Stimulated activated naive CD8-positive, alpha-beta T cell treated with anti-CD3 and anti-CD28 coated beads, Interleukin-15, amount 100 ng/mL, for 72 hours (primary cell): ENCODE measurements around the gene SLC6A20.

Source experiments
- ATAC-seq: fragments of 150-1000 bp; cut with Tn5 transposase; 2 replicates; pipeline ENCODE4 v1.10.0; 2021; ENCODE audit warnings: mild to moderate bottlenecking, moderate library complexity
- DNase-seq, 2 donors: peaks; one replicate each; pipeline ENCODE4 v3.0.0; 2021 to 2022
- H3K27ac Mint-ChIP-seq, 2 donors: one replicate each; pipeline ENCODE4 v1.8.0; 2022; ENCODE audit warnings: mild to moderate bottlenecking in 2 of 2, mixed read lengths in 2 of 2, moderate library complexity in 2 of 2
- H3K27me3 Mint-ChIP-seq: one replicate; pipeline ENCODE4 v1.8.0; 2022; ENCODE audit warnings: mixed read lengths
- H3K4me1 Mint-ChIP-seq: one replicate; pipeline ENCODE4 v1.8.0; 2022; ENCODE audit warnings: mild to moderate bottlenecking, mixed read lengths
- H3K4me3 Mint-ChIP-seq, 2 donors: one replicate each; pipeline ENCODE4 v1.8.0; 2022; ENCODE audit warnings: mild to moderate bottlenecking in 2 of 2, mixed read lengths in 2 of 2, moderate library complexity in 1 of 2
- H3K9me3 Mint-ChIP-seq, 2 donors: one replicate each; pipeline ENCODE4 v1.8.0; 2022; ENCODE audit warnings: mixed read lengths in 2 of 2

SLC6A20 gene

GRCh38 chr3:45741742-45742460 is 54.4 kb downstream of the SLC6A20 start:
- DNase-seq (no peak), ATAC-seq (no peak)
- peaks cover 31% of the 10 kb centered on the region for H3K4me1 Mint-ChIP-seq
- H3K27ac Mint-ChIP-seq = peak overlapping the region in 1 of 2 donors; percentile 41
- H3K4me3 Mint-ChIP-seq = no peak overlapping the region
- no peaks in the 10 kb centered on the region for H3K27me3 Mint-ChIP-seq
- no peaks in the 10 kb centered on the region for H3K9me3 Mint-ChIP-seq

GRCh38 chr3:45741247-45741646 is 55.1 kb downstream of the SLC6A20 start:
- Mint-ChIP-seq H3K4me3 (no peak overlapping the region), H3K27ac (peak overlapping the region; percentile 7 to 64)

DNA sequence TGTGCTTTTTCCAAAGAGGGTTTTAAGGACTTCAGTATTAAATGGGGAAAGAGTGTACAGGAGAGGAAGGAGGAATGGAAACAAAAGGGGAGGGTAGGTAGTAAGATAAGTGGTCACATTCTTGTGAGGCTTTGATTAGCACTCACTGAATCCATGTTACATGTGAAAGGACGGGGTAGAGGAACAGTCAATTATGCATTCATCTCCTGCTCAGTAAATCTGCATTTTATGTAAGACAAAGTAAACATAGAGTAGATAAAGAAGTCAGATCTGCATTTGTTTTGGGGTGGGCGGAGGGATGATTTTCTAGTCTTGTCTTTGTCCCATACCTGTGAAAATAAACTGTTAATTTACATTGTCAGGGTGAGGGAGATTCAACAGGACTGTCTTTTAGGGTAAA is 56.3 kb downstream of the SLC6A20 start:
- Mint-ChIP-seq H3K4me3 (no peak overlapping the region), H3K9me3 (no peaks in the 10 kb centered on the region), H3K4me1 (peaks cover 34% of the 10 kb centered on the region), H3K27ac (peak overlapping the region in 1 of 2 donors; percentile 67), H3K27me3 (no peaks in the 10 kb centered on the region)
- ATAC-seq (no peak), DNase-seq (no peak)

More at GRCh38 chr3:45741247-45741646, 55.1 kb downstream of the SLC6A20 start:
- Mint-ChIP-seq H3K4me1 (peaks cover 34% of the 10 kb centered on the region), H3K27me3 (no peaks in the 10 kb centered on the region), H3K9me3 (no peaks in the 10 kb centered on the region)
- no peak for DNase-seq
- no peak for ATAC-seq

- Mint-ChIP-seq H3K27me3 (no peaks in the 10 kb centered on the region), H3K4me1 (peaks cover 34% of the 10 kb centered on the region), H3K27ac (no peak overlapping the region), H3K4me3 (no peak overlapping the region), H3K9me3 (no peaks in the 10 kb centered on the region)
- ATAC-seq = no peak
- no peak for DNase-seq
These were observed 59.1 kb downstream of the SLC6A20 start for GRCh38 chr3:45737234-45737633.

- peak; percentile 69 for ATAC-seq
- H3K4me3 Mint-ChIP-seq = no peak overlapping the region
- H3K27me3 Mint-ChIP-seq = no peaks in the 10 kb centered on the region
- peak in 1 of 2 donors; percentile 19 for DNase-seq
- no peaks in the 10 kb centered on the region for H3K9me3 Mint-ChIP-seq
- H3K4me1 Mint-ChIP-seq = peaks cover 33% of the 10 kb centered on the region
- no peak overlapping the region for H3K27ac Mint-ChIP-seq
These were observed 59.6 kb downstream of the SLC6A20 start for GRCh38 chr3:45736707-45737106.

DNA sequence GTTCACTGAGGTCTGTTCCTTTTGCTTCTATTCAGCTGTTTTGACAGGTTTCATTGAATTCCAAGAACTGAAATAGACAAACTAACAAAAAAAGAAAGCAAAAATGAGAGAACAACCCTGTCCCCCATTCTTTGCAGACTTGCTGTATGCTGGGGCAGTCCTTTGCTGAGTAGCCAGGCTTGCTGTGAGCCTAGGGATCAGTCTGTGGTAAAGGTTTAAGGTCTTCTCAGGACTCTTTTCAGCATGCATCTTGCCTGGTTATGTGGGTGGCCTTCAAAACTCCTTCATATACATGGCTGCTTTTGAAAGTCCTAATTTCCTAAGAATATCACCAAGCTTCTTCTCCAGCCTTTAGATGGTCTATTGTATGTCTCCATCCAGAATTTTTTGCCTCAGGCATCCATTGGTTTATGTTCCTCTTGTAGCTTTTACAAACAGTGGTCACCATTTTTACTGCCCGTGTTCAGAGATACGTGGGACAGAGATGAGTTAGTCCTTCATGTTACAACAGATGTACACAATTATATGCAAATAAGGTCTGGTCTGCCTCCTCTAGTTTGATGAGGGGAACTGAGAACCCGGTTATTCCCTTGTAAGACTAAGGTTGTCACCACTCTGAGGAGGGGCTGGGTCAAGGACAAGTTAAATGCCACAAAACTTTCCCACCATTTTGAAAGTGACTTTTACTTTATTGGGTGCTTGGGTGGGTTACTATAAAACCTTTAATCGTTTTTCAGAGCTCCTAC is 65.8 kb downstream of the SLC6A20 start:
- ATAC-seq = no peak
- H3K9me3 Mint-ChIP-seq = no peaks in the 10 kb centered on the region
- H3K27ac Mint-ChIP-seq = no peak overlapping the region
- H3K27me3 Mint-ChIP-seq = no peaks in the 10 kb centered on the region
- peaks cover 25% of the 10 kb centered on the region for H3K4me1 Mint-ChIP-seq
- H3K4me3 Mint-ChIP-seq = no peak overlapping the region
- no peak for DNase-seq

DNA sequence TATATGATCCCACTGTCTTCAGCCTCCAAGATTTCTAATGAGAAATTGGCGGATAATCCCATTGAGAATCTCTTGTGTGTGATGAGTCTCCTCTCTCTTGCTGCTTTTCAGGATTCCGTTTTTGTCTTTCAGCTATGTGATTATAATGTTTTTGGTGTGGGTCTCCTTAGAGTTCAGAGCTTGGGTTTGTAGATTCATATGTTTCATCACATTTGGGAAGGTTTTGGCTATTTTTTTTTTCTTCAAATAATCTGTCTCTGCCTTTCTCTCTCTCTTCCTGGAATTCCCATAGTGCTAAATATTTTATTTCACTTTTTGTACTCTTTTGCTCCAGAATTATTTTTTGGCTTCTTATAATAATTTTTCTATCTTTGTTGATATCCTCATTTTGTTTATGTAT is 66.7 kb downstream of the SLC6A20 start:
- ATAC-seq = no peak
- peaks cover 34% of the 10 kb centered on the region for H3K4me1 Mint-ChIP-seq

DNA sequence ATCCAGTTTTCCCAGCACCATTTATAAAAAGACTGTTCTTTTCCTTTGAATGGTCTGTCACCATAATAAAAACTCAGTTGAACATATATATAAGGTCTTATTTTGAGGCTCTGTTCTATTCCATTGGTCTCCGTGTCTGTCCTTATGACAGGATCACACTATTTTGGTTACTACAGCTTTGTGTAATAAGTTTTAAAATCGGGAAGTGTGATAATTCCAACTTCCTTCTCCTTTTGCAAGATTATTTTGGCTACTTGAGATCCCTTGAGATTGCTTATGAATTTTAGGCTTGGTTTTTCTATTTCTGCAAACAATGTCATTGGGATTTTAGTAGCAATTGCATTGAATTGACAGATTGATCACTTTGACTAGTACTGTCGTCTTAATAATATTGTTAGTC is 71.4 kb downstream of the SLC6A20 start:
- Mint-ChIP-seq H3K4me1 (peaks cover 40% of the 10 kb centered on the region), H3K27me3 (no peaks in the 10 kb centered on the region), H3K9me3 (no peaks in the 10 kb centered on the region), H3K4me3 (no peak overlapping the region), H3K27ac (no peak overlapping the region)
- DNase-seq (no peak), ATAC-seq (no peak)

More for the DNA sequence above, 66.7 kb downstream of the SLC6A20 start:
- Mint-ChIP-seq H3K27me3 (no peaks in the 10 kb centered on the region), H3K27ac (no peak overlapping the region), H3K9me3 (no peaks in the 10 kb centered on the region), H3K4me3 (no peak overlapping the region)
- no peak for DNase-seq

DNA sequence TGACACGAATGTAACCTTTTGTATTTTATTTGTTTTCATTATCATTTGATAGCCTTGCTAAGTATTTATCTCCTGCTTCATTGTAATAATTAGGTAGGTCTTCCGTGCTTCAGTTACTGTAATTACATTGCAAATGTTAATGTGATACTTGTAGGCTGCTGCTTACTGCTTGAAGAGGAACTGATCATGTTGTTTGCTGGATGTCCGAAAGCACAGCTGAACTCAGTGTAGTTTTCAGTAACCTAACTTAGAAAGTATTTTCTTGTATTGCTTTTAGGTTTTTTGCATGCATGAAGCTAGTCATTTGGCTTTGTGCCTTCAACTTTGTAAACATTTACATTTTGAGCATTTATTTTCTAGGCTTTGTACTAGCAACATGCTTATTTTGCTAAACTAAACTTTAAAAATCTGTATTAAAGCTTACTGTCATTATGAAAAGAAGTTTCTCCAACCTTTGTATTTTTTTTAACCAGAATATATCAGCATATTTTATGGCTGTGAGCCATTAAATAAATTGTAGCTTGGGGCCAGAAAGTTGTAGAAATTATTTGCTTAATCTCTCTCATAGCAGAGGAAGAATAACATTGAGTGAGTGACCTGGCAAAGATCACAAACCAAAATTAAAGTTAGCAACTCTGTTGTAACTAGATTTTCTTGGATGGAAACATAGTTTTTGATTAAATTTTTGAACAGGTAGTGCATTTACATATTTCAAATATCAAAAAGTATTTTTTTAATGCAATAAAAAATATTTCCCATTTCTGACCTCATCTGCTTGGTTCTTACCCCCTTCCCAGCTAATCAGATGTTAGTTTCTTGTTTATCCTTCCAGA is 76.5 kb downstream of the SLC6A20 start:
- ATAC-seq (no peak), DNase-seq (no peak)
- Mint-ChIP-seq H3K4me3 (no peak overlapping the region), H3K27me3 (no peaks in the 10 kb centered on the region), H3K9me3 (no peaks in the 10 kb centered on the region), H3K4me1 (peaks cover 40% of the 10 kb centered on the region), H3K27ac (no peak overlapping the region)

DNA sequence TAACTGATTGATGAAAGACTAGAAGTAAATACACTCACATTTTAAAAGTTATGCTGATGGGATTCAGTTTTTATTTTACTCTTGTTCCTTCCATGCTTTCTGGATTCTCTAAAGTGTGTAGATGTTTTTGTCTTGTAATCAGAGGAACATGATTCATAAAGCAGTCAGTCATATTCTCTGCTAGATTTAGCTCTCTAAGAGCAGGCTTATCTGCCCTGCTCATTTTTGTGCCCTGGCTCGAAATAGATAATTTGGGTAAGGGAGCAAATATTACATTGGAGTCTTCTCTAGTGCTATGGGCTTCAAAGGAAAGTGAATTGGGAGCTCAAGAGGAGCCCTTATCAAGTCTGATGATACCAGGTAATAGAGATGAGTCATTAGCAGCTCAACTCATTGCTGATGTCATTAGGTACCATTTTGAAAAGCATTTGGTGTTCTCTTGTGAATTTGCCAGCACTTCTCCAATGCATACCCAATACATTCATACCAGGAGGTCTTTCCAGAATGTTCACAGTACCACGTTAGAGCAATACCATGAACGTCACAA is 79.5 kb downstream of the SLC6A20 start:
- DNase-seq = no peak
- no peaks in the 10 kb centered on the region for H3K27me3 Mint-ChIP-seq
- H3K9me3 Mint-ChIP-seq = no peaks in the 10 kb centered on the region
- H3K27ac Mint-ChIP-seq = no peak overlapping the region
- no peak overlapping the region for H3K4me3 Mint-ChIP-seq
- no peak for ATAC-seq
- H3K4me1 Mint-ChIP-seq = peaks cover 29% of the 10 kb centered on the region

DNA sequence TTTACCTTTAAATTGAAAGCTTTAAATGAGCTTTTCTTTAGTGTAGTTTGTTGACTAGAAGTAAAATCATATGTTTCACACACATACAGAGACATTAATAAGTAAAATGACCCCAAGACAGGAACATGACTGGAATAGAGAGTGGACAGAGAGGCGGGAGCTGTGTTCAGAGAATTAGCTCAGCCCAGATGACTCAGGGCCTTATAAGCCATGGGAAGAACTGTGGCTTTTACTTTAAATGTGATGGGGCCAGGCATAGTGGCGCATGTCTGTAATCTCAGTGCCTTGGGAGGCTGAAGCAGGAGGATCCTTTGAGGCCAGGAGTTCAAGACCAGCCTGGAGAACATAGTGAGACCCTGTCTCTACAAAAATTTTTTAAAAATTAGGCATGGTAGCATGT is 80.4 kb downstream of the SLC6A20 start:
- Mint-ChIP-seq H3K27me3 (no peaks in the 10 kb centered on the region), H3K4me3 (no peak overlapping the region), H3K9me3 (no peaks in the 10 kb centered on the region), H3K27ac (peak overlapping the region in 1 of 2 donors; percentile 73), H3K4me1 (peaks cover 29% of the 10 kb centered on the region)
- DNase-seq (no peak), ATAC-seq (no peak)

GRCh38 chr3:45712434-45713110 is 83.8 kb downstream of the SLC6A20 start:
- Mint-ChIP-seq H3K27me3 (no peaks in the 10 kb centered on the region), H3K27ac (peak overlapping the region in 1 of 2 donors; percentile 1), H3K9me3 (no peaks in the 10 kb centered on the region), H3K4me3 (no peak overlapping the region), H3K4me1 (peaks cover 20% of the 10 kb centered on the region)
- DNase-seq = no peak
- ATAC-seq = no peak

- H3K27me3 Mint-ChIP-seq = no peaks in the 10 kb centered on the region
- ATAC-seq (no peak), DNase-seq (no peak)
- peaks cover 14% of the 10 kb centered on the region for H3K4me1 Mint-ChIP-seq
- H3K4me3 Mint-ChIP-seq = no peak overlapping the region
- no peak overlapping the region for H3K27ac Mint-ChIP-seq
- no peaks in the 10 kb centered on the region for H3K9me3 Mint-ChIP-seq
These were observed 84.4 kb downstream of the SLC6A20 start for GRCh38 chr3:45711931-45712330.

DNA sequence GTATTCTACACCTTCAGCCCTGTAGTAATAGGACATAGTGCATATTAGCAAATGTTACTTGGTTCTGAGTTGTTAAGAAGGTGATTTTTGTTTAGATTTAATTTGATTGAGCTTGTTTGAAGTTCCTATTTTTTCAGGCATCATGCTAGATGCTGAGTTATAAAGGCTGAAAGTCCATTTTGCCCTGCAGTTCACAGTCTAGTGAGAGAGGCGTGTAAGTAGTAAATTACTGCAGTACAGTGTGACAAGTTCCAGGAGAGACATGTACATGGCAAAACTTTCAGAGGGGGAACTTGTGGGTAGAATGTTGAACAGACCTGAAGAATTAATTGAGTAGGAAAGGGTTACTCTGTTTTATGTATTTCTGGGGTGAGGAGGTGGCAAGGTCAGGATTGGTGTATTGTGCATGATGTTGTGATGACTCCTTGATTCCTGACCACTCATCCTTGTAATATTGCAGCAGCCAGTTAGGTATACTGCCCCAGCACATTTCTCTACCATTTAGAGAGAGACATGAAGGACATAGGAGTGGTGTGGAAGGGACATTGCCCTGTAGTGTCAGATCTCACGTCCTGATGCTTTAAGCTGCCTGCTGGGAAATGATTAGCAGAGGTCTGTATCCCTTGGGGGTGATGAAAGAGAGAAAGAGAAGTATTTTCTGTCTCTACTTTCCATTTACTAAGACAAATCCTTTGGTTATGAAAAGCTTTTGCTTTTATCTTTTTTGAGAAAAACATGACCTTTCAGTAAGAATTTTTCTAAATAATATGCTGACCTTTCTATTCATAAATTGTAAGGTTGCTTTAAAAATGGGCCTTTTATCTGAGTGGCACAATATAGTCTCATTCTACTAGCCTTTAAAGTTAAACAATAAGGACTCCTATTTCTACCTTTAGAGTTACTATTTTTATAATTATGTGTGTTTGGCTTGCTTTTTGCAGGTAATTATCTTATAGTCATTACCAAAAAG is 90.2 kb downstream of the SLC6A20 start:
- Mint-ChIP-seq H3K27me3 (no peaks in the 10 kb centered on the region), H3K27ac (peak overlapping the region in 1 of 2 donors; percentile 11), H3K9me3 (no peaks in the 10 kb centered on the region), H3K4me3 (peak overlapping the region in 1 of 2 donors; percentile 15), H3K4me1 (peaks cover 35% of the 10 kb centered on the region)
- ATAC-seq (peak; percentile 23), DNase-seq (no peak)
